Measurements from ENCODE around the gene GALNT7. TPM values are rescaled to one million over a fixed set of nuclear protein-coding genes. Genes with fewer than 3 reads are reported as not detected.
"Not testable (repeated sequence)": the region's sequence is repeated elsewhere in the genome, so short reads cannot be mapped to it uniquely, and the experiment has no call there.

The GALNT7 gene
- total RNA-seq, 1 donor from 2014 or later = 36.2 TPM

GRCh38 chr4:173181848-173182247 is 13.2 kb downstream of the GALNT7 start:
- H3K27me3 Mint-ChIP-seq (ENCODE audit: low read depth) = no peaks in the 10 kb centered on the region
- no peak overlapping the region for H3K27ac Mint-ChIP-seq (ENCODE audit: unreplicated experiment)
- no peaks in the 10 kb centered on the region for H3K9me3 Mint-ChIP-seq
- no peaks in the 10 kb centered on the region for H3K36me3 Mint-ChIP-seq (ENCODE audit: low read depth)
- H3K4me1 Mint-ChIP-seq = peaks cover 6% of the 10 kb centered on the region
- TF ChIP-seq CTCF (conservative IDR thresholded peaks at IDR 0.05) = no peak
- H3K4me3 Mint-ChIP-seq = no peak overlapping the region
- no peak for DNase-seq (ENCODE audit: low read depth, low spot score)

GRCh38 chr4:173182403-173182802 is 13.8 kb downstream of the GALNT7 start:
- Mint-ChIP-seq H3K36me3 (ENCODE audit: low read depth) (no peaks in the 10 kb centered on the region), H3K27ac (ENCODE audit: unreplicated experiment) (no peak overlapping the region), H3K4me3 (no peak overlapping the region), H3K4me1 (peaks cover under 1% of the 10 kb centered on the region), H3K9me3 (no peaks in the 10 kb centered on the region), H3K27me3 (ENCODE audit: low read depth) (no peaks in the 10 kb centered on the region)
- TF ChIP-seq CTCF (conservative IDR thresholded peaks at IDR 0.05) = no peak
- DNase-seq (ENCODE audit: low read depth, low spot score) = no peak

GRCh38 chr4:173183659-173184247 is 15.1 kb downstream of the GALNT7 start:
- not testable (repeated sequence) for H3K36me3 Mint-ChIP-seq (ENCODE audit: low read depth); DNase-seq (ENCODE audit: low read depth, low spot score); H3K4me3 Mint-ChIP-seq; H3K9me3 Mint-ChIP-seq; H3K27me3 Mint-ChIP-seq (ENCODE audit: low read depth); H3K27ac Mint-ChIP-seq (ENCODE audit: unreplicated experiment); H3K4me1 Mint-ChIP-seq

- TF ChIP-seq CTCF (conservative IDR thresholded peaks at IDR 0.05) = no peak
- no peak for DNase-seq (ENCODE audit: low read depth, low spot score)
- no peaks in the 10 kb centered on the region for H3K27me3 Mint-ChIP-seq (ENCODE audit: low read depth)
- no peak overlapping the region for H3K27ac Mint-ChIP-seq (ENCODE audit: unreplicated experiment)
- no peak overlapping the region for H3K4me3 Mint-ChIP-seq
- peaks cover 3% of the 10 kb centered on the region for H3K36me3 Mint-ChIP-seq (ENCODE audit: low read depth)
- H3K4me1 Mint-ChIP-seq = peaks cover 4% of the 10 kb centered on the region
- H3K9me3 Mint-ChIP-seq = no peaks in the 10 kb centered on the region
Measured at GRCh38 chr4:173185847-173186510, 17.4 kb downstream of the GALNT7 start.

- no peak overlapping the region for H3K27ac Mint-ChIP-seq (ENCODE audit: unreplicated experiment)
- H3K4me1 Mint-ChIP-seq = peaks cover 15% of the 10 kb centered on the region
Measured at GRCh38 chr4:173187732-173188131, 19.1 kb downstream of the GALNT7 start.

More at GRCh38 chr4:173187732-173188131, 19.1 kb downstream of the GALNT7 start:
- no peak for TF ChIP-seq CTCF (conservative IDR thresholded peaks at IDR 0.05)
- Mint-ChIP-seq H3K36me3 (ENCODE audit: low read depth) (peaks cover 3% of the 10 kb centered on the region), H3K27me3 (ENCODE audit: low read depth) (no peaks in the 10 kb centered on the region), H3K9me3 (no peaks in the 10 kb centered on the region), H3K4me3 (no peak overlapping the region)
- no peak for DNase-seq (ENCODE audit: low read depth, low spot score)
